ENCODE measurements around the gene VSIG10L. TPM values are rescaled to one million over a fixed set of nuclear protein-coding genes. Genes with fewer than 3 reads are reported as not detected.

The VSIG10L gene
- total RNA-seq, 1 experiment from 2014 or later, result 3.3 TPM

GRCh38 chr19:51347209-51347928, 5.4 kb upstream of the VSIG10L start:
- CTCF ChIA-PET, result no interaction called here
- DNase-seq (ENCODE audit: low read depth, low spot score) (no peak), ATAC-seq (no peak)
- POLR2A ChIA-PET, result no interaction called here
- Histone ChIP-seq H3K4me3 (ENCODE audit: low read depth in 2 of 2, low read length in 2 of 2) (no peak overlapping the region), H3K9me3 (ENCODE audit: control insufficient read depth, insufficient read depth, low read depth, low read length) (no peaks in the 10 kb centered on the region), H3K27ac (ENCODE audit: low read length) (no peak overlapping the region), H3K27me3 (ENCODE audit: control insufficient read depth, insufficient read depth, low read length) (no peaks in the 10 kb centered on the region), H3K36me3 (ENCODE audit: control insufficient read depth, insufficient read depth, low read length) (no peaks in the 10 kb centered on the region; the same call in 1 of the 2 replicates), H3K4me1 (ENCODE audit: control insufficient read depth, insufficient read depth, low read length) (no peaks in the 10 kb centered on the region)
- TF ChIP-seq TCF7L2 (IDR thresholded peaks at IDR 0.05; ENCODE audit: low read depth, low read length) (no peak), POLR2AphosphoS5 (IDR thresholded peaks at IDR 0.05; ENCODE audit: low read depth, low read length) (no peak), REST (IDR thresholded peaks at IDR 0.05; ENCODE audit: insufficient read depth in 1 of 2, low read depth in 2 of 2, low read length in 1 of 2) (no peak), CTCF (IDR thresholded peaks at IDR 0.05) (no peak), SIN3A (IDR thresholded peaks at IDR 0.05; ENCODE audit: borderline replicate concordance, insufficient read depth, low read depth, low read length) (no peak)
- no TSS peak for BruUV-seq (replicated peaks)
- intact Hi-C loops (cut with micrococcal nuclease; ENCODE audit: unreplicated experiment) (no loop called here), in situ Hi-C loops (cut with HindIII; ENCODE audit: low pct_unique_long_range_greater_than_20kb, low sequenced_read_pairs) (no loop called here)

- no TSS peak for BruUV-seq (replicated peaks)
- no peak overlapping the region for H3K27ac ChIP-seq (ENCODE audit: low read length)
- no peaks in the 10 kb centered on the region for H3K4me1 ChIP-seq (ENCODE audit: control insufficient read depth, insufficient read depth, low read length)
- ChIA-PET CTCF (no interaction called here), POLR2A (no interaction called here)
- no peak for DNase-seq (ENCODE audit: low read depth, low spot score)
- intact Hi-C loops (cut with micrococcal nuclease; ENCODE audit: unreplicated experiment) (no loop called here), in situ Hi-C loops (cut with HindIII; ENCODE audit: low pct_unique_long_range_greater_than_20kb, low sequenced_read_pairs) (no loop called here)
- H3K27me3 ChIP-seq (ENCODE audit: control insufficient read depth, insufficient read depth, low read length), result no peaks in the 10 kb centered on the region
- H3K9me3 ChIP-seq (ENCODE audit: control insufficient read depth, insufficient read depth, low read depth, low read length), result no peaks in the 10 kb centered on the region
- H3K4me3 ChIP-seq (ENCODE audit: low read depth in 2 of 2, low read length in 2 of 2), result no peak overlapping the region
- TF ChIP-seq CTCF (IDR thresholded peaks at IDR 0.05) (no peak), POLR2AphosphoS5 (IDR thresholded peaks at IDR 0.05; ENCODE audit: low read depth, low read length) (no peak), REST (IDR thresholded peaks at IDR 0.05; ENCODE audit: insufficient read depth in 1 of 2, low read depth in 2 of 2, low read length in 1 of 2) (no peak), SIN3A (IDR thresholded peaks at IDR 0.05; ENCODE audit: borderline replicate concordance, insufficient read depth, low read depth, low read length) (no peak), TCF7L2 (IDR thresholded peaks at IDR 0.05; ENCODE audit: low read depth, low read length) (no peak)
- no peak for ATAC-seq
- no peaks in the 10 kb centered on the region; the same call in 1 of the 2 replicates for H3K36me3 ChIP-seq (ENCODE audit: control insufficient read depth, insufficient read depth, low read length)
Observed at GRCh38 chr19:51346742-51347141, 4.8 kb upstream of the VSIG10L start.

Data from Panc1 (cell line).